HG03571 (cell line): ENCODE results near the gene TBC1D2.
A peak's percentile ranks its signal among the peaks of the same experiment; 100 is the strongest.
"Not testable (repeated sequence)": the region's sequence is repeated elsewhere in the genome, so short reads cannot be mapped to it uniquely, and the experiment has no call there.

Source experiments
- ATAC-seq: cut with Tn5 transposase; IDR thresholded peaks from one replicate; pipeline ENCODE4 v1.9.1; 2021; ENCODE audit not compliant: unreplicated experiment

Gene TBC1D2

DNA sequence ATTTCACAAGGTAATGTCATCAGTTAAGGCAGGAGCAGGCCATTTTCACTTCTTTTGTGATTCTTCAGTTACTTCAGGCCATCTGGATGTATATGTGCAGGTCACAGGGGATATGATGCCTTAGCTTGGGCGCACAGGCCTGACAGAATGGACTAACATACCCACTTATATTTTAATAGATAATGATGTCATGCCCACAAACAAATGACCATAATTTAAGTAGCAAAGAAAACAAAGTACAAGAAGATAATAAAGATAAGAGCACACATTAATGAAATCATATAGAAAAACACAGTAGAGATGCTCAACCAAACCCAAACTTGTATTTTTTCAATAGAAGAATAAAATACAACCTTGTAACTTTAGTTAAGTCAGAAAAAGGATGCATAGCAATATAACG lies 19.7 kb upstream of the TBC1D2 start:
- no peak for ATAC-seq

GRCh38 chr9:98272083-98272482 lies 16.6 kb upstream of the TBC1D2 start:
- no peak for ATAC-seq

GRCh38 chr9:98271479-98271878 lies 16.0 kb upstream of the TBC1D2 start:
- no peak for ATAC-seq

- ATAC-seq: not testable (repeated sequence)
These were observed 14.8 kb upstream of the TBC1D2 start for GRCh38 chr9:98270284-98270683.

- ATAC-seq: not testable (repeated sequence)
These were observed 14.2 kb upstream of the TBC1D2 start for GRCh38 chr9:98269652-98270051.

- not testable (repeated sequence) for ATAC-seq
These were observed 12.1 kb upstream of the TBC1D2 start for GRCh38 chr9:98267556-98267955.

DNA sequence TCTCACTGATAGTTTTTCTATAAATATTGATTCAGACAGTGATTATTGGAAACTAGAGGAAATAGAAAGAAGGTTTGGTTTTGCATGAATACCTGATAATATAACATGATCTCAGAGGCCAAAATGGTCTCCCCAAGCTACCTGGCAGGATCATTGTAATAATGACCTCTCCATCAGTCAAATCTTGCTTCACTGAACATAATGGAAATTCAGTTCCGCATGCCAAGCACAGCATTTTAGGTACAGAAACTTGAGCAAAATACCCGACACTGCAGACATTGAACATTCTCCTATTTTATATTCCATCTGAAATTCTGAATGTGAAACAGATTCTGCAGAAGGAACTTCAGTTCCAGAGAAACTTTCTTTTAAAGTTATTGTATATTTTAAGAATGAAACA lies 9.1 kb upstream of the TBC1D2 start:
- ATAC-seq: no peak

GRCh38 chr9:98263482-98264357 lies 8.3 kb upstream of the TBC1D2 start:
- ATAC-seq: no peak

- no peak for ATAC-seq
These were observed 7.6 kb upstream of the TBC1D2 start for GRCh38 chr9:98263080-98263479.

DNA sequence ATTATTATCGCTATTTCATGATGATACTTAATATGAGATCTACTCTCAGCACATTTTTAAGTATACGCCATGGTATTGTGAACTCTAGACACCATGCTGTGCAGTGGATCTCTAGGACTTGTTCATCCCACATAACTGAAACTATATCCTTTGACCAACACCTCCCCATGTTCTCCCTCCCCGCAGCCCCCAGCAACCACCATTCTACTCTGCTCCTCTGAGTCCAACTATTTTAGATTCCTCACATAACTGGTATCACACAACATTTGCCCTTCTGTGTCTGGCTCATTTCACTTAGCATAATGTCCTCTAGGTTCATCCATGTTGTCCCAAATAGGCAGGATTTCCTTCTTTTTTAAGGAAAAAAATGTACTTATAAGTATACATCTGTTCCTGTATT lies 6.6 kb upstream of the TBC1D2 start:
- no peak for ATAC-seq

- ATAC-seq: no peak
These were observed 5.2 kb upstream of the TBC1D2 start for GRCh38 chr9:98260635-98261034.

GRCh38 chr9:98259791-98260190 lies 4.3 kb upstream of the TBC1D2 start:
- ATAC-seq: no peak

DNA sequence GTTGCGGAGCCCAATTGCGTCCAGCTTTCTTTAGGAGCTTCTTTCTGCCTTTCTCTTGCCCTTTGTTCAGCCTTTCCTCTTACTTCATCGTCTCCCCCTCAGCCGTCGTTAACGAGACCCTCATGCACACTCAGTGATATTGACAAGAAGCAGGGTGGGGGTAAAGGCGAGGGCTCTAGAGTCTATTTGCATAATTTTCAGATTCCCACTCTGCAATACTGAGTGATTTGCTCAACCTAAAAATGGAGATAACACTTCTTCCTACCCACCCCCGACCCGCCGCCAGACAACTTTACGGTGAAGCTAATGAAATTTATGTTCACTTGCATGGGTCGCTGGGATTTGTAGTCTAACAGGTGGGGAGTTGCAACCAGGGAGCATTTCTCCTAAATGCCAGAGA lies 1.3 kb upstream of the TBC1D2 start:
- no peak for ATAC-seq

DNA sequence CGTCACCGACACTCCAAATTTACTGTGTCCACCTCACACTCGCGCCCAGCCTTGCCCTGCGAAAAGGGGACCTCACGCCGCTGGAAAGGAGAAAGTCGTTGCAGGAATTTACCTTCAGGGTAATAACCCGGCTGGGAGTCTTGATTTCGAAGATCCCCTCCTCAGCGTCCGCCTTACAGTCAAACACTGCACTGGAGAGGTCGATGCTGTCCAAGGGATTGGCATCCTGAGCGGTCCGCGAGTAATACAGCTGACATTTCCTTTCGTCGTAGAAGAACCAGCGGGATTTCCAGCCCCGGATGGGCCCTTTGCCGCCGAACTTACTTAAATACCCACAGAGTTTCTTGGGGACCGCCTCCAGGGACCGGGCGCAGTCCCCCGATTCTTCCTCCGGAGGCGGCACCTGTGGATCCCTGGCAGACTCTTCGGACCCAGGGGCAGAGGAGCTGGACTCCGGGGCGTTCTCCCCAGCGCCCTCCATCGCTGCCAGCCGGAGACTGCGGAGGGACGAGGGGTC lies 330 bp downstream of the TBC1D2 start:
- peak; percentile 8 for ATAC-seq

GRCh38 chr9:98254228-98255060 lies 1.0 kb downstream of the TBC1D2 start:
- no peak for ATAC-seq

DNA sequence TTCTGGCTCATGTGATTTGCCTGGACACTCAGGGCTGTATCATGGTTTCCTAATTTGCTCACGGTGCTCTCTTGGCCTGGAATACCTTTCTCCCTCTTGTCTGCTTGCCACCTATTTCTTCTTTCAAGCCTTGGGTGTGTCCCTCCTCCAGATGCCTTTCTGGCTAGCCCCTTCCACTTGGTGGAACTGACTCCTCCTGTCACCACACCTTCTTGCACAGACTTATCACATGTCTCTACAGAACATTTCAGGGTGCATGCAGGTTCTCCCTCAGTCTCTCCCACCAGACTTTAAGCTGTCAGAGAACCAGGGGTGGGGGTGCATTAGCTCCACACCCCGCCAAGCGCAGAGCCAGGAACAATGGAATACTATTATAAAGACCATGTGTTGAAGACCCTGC lies 1.9 kb downstream of the TBC1D2 start:
- ATAC-seq: no peak

DNA sequence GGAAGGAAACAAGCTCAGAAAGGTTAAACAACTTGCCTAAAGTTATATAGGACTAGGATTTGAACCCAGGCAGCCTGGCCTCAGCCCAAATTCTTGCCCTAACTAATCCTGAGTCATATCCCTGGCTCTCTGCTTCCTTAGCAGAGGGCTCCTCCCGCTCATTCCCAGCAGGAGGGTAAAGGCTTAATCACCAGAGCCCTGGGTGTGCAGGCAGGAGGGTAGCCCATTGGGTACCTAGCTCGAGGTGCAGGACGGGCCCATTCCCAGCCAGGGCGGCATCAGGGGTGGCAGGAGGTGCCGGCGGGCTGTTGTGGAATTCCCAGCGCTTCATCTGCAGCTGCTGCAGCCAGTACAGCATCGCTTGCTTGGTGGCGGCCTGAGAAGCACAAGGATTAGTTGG lies 3.9 kb downstream of the TBC1D2 start:
- no peak for ATAC-seq

- no peak for ATAC-seq
These were observed 5.7 kb downstream of the TBC1D2 start for GRCh38 chr9:98249771-98250170.

DNA sequence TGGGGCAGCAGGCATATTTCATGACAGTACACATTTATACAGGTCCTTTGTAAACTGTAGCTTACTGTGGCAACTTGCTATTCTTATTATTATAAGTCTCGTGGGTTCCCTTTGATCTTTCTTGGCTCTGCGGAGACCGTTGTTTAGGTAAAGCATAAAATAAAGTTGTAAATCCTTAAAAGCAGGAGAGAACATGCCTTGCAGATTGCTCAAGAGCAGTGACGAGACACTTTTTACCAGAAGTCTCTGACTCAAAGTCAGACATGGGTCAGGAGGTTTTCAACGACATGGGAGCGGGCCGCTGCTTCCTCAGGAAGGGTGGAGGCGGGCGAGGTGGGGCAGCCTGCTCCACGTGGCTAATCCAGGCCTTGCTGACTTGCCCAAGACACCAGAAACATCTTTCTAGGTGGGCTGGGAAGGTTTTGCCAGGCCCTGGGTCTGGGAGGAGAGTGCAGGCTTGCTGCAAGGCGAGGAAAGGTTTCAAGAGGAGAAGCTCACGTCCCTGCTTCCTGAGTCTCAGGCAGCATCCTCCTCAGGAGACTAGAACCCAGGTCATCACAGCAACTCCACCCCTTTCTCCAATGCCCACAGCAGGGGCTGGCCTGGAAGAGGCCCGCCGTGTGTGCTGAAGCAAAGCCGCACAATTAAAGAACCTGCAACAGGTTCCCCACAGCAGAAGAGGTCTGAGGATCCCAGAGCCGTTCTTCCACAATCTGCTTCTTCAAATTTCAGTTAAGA lies 6.5 kb downstream of the TBC1D2 start:
- ATAC-seq: no peak

DNA sequence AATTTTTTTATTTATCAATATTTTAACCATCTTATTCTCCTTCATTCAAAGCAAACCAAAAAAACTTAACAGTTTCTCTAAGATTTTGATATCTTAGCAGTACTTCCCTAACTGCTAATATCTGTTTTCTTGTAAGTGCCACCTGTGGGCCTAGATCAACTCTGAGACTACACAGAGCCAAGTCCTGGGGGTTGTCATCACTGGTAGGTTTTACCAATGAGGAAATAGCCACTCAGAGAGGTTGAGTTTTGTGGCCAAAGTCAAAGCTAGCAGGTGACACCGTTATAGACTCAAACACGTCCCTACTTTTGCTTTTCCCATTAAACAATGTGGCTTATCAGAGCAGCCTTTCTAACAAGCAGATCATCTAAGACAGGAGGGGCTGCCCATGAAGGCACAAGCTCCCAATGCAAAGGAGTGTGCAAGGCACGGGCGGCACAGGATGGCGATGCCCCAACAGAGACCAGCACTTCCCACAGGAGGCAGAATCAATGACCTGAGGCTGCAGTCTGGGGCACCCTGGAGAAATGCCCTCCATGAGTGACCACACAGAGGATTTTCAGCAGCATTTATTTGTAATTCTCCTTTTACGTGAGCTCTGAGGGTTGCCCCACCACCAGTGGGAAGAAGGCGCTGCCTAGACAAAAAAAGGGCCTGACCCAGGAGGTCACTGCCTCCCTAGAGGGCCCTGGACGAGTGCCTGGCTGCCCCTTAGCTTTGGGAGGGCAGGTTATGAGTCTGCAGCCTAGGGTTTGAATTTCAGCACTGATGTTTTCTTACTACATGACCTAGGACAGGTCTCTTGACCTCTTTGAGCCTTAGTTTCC lies 7.4 kb downstream of the TBC1D2 start:
- no peak for ATAC-seq
